Stomach (tissue), 4 donors: ENCODE results near the gene PDXDC1.

ENCODE experiments used
- POLR2A ChIP-seq, 4 donors: fragments of 450-650 bp; IDR thresholded peaks; one replicate each; pipeline ENCODE4 v1.6.1; 2016; ENCODE audit warnings: antibody characterized with exemption in 4 of 4, control low read depth in 2 of 4, mild to moderate bottlenecking in 1 of 4, moderate library complexity in 1 of 4
- POLR2AphosphoS5 ChIP-seq, 3 donors: sonication (generic); formaldehyde crosslinking; IDR thresholded peaks; one replicate each; pipeline ENCODE4 v1.6.1; 2016; ENCODE audit warnings: antibody characterized with exemption in 3 of 3
- TF ChIP-seq, protein P1 (sequence below), 7 experiments: fragments of 450-650 bp in 4 of 7; fragments of 200-600 bp in 3 of 7; sonication (generic) in 3 of 7; IDR thresholded peaks; one replicate each; pipeline ENCODE4 v1.5.1; 2016 to 2019; ENCODE audit warnings: antibody characterized with exemption in 7 of 7, control low read depth in 2 of 7, mild to moderate bottlenecking in 1 of 7

DNA sequence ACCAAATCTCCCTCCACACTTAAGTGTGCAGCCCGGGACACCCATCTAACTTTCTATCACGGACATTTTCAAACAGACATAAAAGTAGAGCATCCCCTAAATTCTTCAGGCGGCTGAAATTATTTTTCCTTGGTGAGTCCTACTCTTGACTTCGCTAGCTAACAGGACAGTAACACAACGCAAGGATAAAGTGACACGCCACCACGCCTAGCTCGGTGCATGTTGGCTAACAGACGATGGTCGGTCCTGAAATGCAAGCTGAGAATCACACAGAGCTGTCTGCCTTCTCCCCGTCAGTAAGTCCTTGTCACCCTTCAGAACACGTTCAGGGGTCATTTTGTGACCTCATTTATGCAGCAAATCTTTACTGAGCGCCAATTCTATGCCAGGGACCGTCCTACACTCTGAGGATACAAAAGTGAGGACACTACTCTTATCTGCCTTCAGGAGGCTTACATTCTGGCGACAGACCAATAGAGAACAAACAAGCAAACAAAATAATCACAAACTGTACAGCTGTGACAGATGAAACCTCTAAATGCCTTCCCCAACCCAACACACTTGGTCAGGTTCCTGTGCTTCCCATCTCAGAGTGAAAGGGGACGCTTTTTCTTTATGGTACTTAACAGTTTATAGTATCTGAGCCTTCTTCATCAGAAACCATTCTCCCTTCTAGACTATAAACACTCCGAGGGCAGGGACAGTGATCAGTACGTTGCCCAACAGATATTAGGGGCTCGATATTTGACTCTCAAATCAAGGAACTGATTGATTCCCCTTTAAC lies 79.7 kb downstream of the PDXDC1 start:
- TF ChIP-seq, protein P1, sequence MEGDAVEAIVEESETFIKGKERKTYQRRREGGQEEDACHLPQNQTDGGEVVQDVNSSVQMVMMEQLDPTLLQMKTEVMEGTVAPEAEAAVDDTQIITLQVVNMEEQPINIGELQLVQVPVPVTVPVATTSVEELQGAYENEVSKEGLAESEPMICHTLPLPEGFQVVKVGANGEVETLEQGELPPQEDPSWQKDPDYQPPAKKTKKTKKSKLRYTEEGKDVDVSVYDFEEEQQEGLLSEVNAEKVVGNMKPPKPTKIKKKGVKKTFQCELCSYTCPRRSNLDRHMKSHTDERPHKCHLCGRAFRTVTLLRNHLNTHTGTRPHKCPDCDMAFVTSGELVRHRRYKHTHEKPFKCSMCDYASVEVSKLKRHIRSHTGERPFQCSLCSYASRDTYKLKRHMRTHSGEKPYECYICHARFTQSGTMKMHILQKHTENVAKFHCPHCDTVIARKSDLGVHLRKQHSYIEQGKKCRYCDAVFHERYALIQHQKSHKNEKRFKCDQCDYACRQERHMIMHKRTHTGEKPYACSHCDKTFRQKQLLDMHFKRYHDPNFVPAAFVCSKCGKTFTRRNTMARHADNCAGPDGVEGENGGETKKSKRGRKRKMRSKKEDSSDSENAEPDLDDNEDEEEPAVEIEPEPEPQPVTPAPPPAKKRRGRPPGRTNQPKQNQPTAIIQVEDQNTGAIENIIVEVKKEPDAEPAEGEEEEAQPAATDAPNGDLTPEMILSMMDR (IDR thresholded peaks at IDR 0.05), result no peak
- TF ChIP-seq POLR2A (IDR thresholded peaks at IDR 0.05) (no peak), POLR2AphosphoS5 (IDR thresholded peaks at IDR 0.05) (no peak)
